Measurements from ENCODE around the gene HAPLN1.

Gene HAPLN1

DNA sequence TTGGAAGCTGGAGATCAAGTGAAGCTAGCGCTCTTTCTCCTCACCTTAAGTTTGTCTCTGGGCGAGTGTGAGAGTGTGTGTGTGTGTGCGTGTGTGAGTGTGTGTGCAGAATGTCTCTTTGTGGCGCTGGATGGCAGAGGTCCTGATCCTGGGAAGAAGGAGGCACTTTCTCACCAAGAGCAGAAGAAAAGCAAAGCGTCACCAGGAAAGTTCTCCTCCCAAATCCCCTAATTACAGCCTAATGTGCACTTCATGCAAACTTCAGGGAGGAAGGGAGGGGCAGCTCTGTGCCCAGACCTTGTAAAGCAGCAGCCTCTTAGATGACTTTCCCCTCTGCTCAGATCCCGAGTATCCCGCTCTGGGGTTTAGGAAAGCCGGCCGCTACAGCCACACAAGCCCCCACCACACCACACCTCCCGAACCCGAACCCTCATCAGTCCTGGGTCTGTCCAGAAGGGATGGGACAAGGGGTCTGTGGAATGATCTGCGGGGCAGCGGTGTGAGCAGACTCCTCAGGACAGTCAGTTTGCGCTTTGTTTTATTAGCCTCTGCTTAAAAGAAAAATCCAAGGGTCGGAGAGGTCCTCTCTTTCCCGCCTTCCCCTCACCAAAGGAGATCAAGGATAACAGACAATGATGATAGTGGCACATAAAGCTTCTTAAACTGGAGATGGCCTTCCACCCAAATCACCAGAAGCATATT, at the start of gene HAPLN1:
HAPLN1 (minus strand) TSS at position 20 of the 702 bp plus-strand sequence. CDS start 47,332 bp downstream, outside the sequence.
- DNase-seq (no peak), ATAC-seq (ENCODE audit: insufficient read depth, low read depth) (no peak)
- Histone ChIP-seq H3K4me1 (ENCODE audit: insufficient read depth, low read length) (no peaks in the 10 kb centered on the region), H3K9ac (ENCODE audit: low read depth, low read length) (no peak within 1 kb of the TSS), H3K79me2 (ENCODE audit: insufficient read depth, low read length) (no peaks in the 10 kb centered on the region), H3K4me2 (ENCODE audit: insufficient read depth, low read length) (no peak within 1 kb of the TSS), H3K9me3 (ENCODE audit: insufficient read depth, low read length, severe bottlenecking) (no peaks in the 10 kb centered on the region), H3K4me3 (ENCODE audit: low read depth in 1 of 2, low read length in 2 of 2) (no peak within 1 kb of the TSS), H3K27me3 (ENCODE audit: insufficient read depth, low read length, poor library complexity) (peaks cover 6% of the 10 kb centered on the region), H2AFZ (ENCODE audit: low read depth, low read length) (no peak within 1 kb of the TSS), H3K36me3 (ENCODE audit: insufficient read depth, low read length) (no peaks in the 10 kb centered on the region), H3K27ac (ENCODE audit: low read length) (no peak within 1 kb of the TSS), H4K20me1 (ENCODE audit: insufficient read depth, low read length) (no peaks in the 10 kb centered on the region)
- TF ChIP-seq EZH2 (IDR thresholded peaks at IDR 0.05; ENCODE audit: borderline replicate concordance, low read depth, low read length, severe bottlenecking), result no peak
- TF ChIP-seq, protein P1, sequence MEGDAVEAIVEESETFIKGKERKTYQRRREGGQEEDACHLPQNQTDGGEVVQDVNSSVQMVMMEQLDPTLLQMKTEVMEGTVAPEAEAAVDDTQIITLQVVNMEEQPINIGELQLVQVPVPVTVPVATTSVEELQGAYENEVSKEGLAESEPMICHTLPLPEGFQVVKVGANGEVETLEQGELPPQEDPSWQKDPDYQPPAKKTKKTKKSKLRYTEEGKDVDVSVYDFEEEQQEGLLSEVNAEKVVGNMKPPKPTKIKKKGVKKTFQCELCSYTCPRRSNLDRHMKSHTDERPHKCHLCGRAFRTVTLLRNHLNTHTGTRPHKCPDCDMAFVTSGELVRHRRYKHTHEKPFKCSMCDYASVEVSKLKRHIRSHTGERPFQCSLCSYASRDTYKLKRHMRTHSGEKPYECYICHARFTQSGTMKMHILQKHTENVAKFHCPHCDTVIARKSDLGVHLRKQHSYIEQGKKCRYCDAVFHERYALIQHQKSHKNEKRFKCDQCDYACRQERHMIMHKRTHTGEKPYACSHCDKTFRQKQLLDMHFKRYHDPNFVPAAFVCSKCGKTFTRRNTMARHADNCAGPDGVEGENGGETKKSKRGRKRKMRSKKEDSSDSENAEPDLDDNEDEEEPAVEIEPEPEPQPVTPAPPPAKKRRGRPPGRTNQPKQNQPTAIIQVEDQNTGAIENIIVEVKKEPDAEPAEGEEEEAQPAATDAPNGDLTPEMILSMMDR (IDR thresholded peaks at IDR 0.05; ENCODE audit: borderline replicate concordance, extremely low read depth, low read length, poor library complexity, severe bottlenecking), result no peak

DNA sequence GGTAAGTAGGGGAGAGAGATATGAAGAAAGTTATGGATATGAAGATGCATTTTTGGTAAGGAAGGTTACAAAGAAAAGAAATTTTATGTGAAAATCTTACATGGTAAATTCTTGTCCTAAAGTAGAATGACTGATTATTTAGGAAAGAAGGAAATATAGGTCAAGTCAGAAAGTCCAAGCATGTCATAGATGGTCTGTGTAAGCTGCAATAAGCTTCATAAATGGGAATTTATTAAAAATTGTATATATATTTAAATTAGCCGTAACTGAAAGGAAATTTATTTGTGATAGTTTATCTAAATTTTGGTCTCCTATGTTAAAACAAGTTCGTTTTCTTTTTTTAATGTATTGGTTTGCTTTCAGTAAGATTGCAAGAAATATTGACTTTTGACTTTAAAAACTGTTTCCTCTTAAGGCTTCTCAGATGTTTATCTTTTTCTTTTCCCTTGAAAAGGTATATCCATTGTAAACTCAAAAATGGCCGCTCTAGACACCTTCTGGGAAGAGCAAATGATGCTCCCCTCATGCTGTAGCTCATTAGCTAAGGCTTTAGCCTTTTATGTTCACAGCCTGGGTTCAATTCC, 46.8 kb upstream of the HAPLN1 start:
- Histone ChIP-seq H4K20me1 (ENCODE audit: insufficient read depth, low read length) (no peaks in the 10 kb centered on the region), H3K9ac (ENCODE audit: low read depth, low read length) (no peak overlapping the region), H3K27me3 (ENCODE audit: insufficient read depth, low read length, poor library complexity) (no peaks in the 10 kb centered on the region), H3K36me3 (ENCODE audit: insufficient read depth, low read length) (no peaks in the 10 kb centered on the region), H3K4me3 (ENCODE audit: low read depth in 1 of 2, low read length in 2 of 2) (no peak overlapping the region), H3K9me3 (ENCODE audit: insufficient read depth, low read length, severe bottlenecking) (peaks cover 14% of the 10 kb centered on the region), H2AFZ (ENCODE audit: low read depth, low read length) (no peak overlapping the region), H3K4me1 (ENCODE audit: insufficient read depth, low read length) (no peaks in the 10 kb centered on the region), H3K79me2 (ENCODE audit: insufficient read depth, low read length) (no peaks in the 10 kb centered on the region), H3K27ac (ENCODE audit: low read length) (no peak overlapping the region), H3K4me2 (ENCODE audit: insufficient read depth, low read length) (no peak overlapping the region)
- ATAC-seq (ENCODE audit: insufficient read depth, low read depth), result no peak
- no peak for DNase-seq
- no peak for TF ChIP-seq EZH2 (IDR thresholded peaks at IDR 0.05; ENCODE audit: borderline replicate concordance, low read depth, low read length, severe bottlenecking)
- TF ChIP-seq, protein P1 (IDR thresholded peaks at IDR 0.05; ENCODE audit: borderline replicate concordance, extremely low read depth, low read length, poor library complexity, severe bottlenecking), result no peak

DNA sequence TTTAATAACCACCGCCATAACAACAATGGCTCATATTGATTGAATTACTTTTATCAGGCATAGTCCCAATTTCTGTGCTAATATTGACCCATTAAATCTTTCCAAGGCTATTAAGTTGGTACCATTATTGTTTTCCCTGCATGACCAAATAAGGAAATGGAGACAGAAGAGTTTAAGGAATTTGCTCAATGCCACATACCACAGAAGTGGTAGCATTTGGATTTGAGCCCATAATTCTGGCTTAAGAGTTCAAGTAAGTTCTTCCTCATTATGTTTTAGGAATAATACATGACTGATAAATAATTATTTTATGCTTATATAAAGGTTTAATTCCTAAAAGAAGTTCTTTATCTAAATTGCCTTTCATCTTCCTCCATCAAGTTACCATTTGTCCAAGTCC, 43.4 kb upstream of the HAPLN1 start:
- no peaks in the 10 kb centered on the region for H3K79me2 ChIP-seq (ENCODE audit: insufficient read depth, low read length)
- no peak overlapping the region for H3K4me3 ChIP-seq (ENCODE audit: low read depth in 1 of 2, low read length in 2 of 2)
- H4K20me1 ChIP-seq (ENCODE audit: insufficient read depth, low read length), result no peaks in the 10 kb centered on the region
- no peaks in the 10 kb centered on the region for H3K27me3 ChIP-seq (ENCODE audit: insufficient read depth, low read length, poor library complexity)
- ATAC-seq (ENCODE audit: insufficient read depth, low read depth) (no peak), DNase-seq (no peak)
- H3K27ac ChIP-seq (ENCODE audit: low read length), result no peak overlapping the region
- no peak overlapping the region for H3K9ac ChIP-seq (ENCODE audit: low read depth, low read length)
- H3K4me1 ChIP-seq (ENCODE audit: insufficient read depth, low read length), result no peaks in the 10 kb centered on the region
- H3K36me3 ChIP-seq (ENCODE audit: insufficient read depth, low read length), result no peaks in the 10 kb centered on the region
- H3K9me3 ChIP-seq (ENCODE audit: insufficient read depth, low read length, severe bottlenecking), result peaks cover 14% of the 10 kb centered on the region
- TF ChIP-seq EZH2 (IDR thresholded peaks at IDR 0.05; ENCODE audit: borderline replicate concordance, low read depth, low read length, severe bottlenecking), result no peak
- H3K4me2 ChIP-seq (ENCODE audit: insufficient read depth, low read length), result no peak overlapping the region
- no peak overlapping the region for H2AFZ ChIP-seq (ENCODE audit: low read depth, low read length)

DNA sequence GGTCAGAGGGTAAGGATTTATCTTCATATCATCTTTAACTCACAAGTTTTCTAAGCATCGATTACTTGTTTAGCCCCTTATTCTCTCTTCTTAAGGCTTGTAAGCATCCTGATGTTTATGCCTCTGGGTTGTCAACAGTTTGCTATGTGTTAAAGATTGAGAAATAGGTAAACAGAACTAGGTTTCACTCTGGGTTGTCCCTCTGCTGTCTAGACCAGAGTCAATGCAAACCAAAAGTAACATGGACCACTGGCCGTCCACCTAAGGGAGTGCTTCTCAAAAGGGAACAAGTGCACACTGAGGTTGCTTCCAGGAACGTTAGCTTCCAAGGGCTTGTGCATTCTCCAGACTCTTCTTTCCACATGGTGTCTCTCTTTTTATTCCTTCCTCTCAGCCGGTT, 39.9 kb upstream of the HAPLN1 start:
- DNase-seq (no peak), ATAC-seq (ENCODE audit: insufficient read depth, low read depth) (no peak)
- TF ChIP-seq EZH2 (IDR thresholded peaks at IDR 0.05; ENCODE audit: borderline replicate concordance, low read depth, low read length, severe bottlenecking), result no peak
- TF ChIP-seq, protein P1 (IDR thresholded peaks at IDR 0.05; ENCODE audit: borderline replicate concordance, extremely low read depth, low read length, poor library complexity, severe bottlenecking), result no peak
- no peaks in the 10 kb centered on the region for H3K36me3 ChIP-seq (ENCODE audit: insufficient read depth, low read length)
- no peaks in the 10 kb centered on the region for H3K79me2 ChIP-seq (ENCODE audit: insufficient read depth, low read length)
- no peak overlapping the region for H3K4me3 ChIP-seq (ENCODE audit: low read depth in 1 of 2, low read length in 2 of 2)
- no peaks in the 10 kb centered on the region for H3K9me3 ChIP-seq (ENCODE audit: insufficient read depth, low read length, severe bottlenecking)
- no peaks in the 10 kb centered on the region for H3K4me1 ChIP-seq (ENCODE audit: insufficient read depth, low read length)
- H3K9ac ChIP-seq (ENCODE audit: low read depth, low read length), result no peak overlapping the region
- no peak overlapping the region for H3K4me2 ChIP-seq (ENCODE audit: insufficient read depth, low read length)
- no peak overlapping the region for H3K27ac ChIP-seq (ENCODE audit: low read length)
- no peaks in the 10 kb centered on the region for H4K20me1 ChIP-seq (ENCODE audit: insufficient read depth, low read length)
- H2AFZ ChIP-seq (ENCODE audit: low read depth, low read length), result no peak overlapping the region
- no peaks in the 10 kb centered on the region for H3K27me3 ChIP-seq (ENCODE audit: insufficient read depth, low read length, poor library complexity)
